GM21360 (cell line): ENCODE measurements around the gene ST8SIA3.
"Not testable (repeated sequence)": the region's sequence is repeated elsewhere in the genome, so short reads cannot be mapped to it uniquely, and the experiment has no call there.

Experiments used
- ATAC-seq: cut with Tn5 transposase; IDR thresholded peaks from one replicate; pipeline ENCODE4 v1.9.1; 2021; ENCODE audit warnings: mild to moderate bottlenecking, moderate library complexity; ENCODE audit not compliant: unreplicated experiment

The ST8SIA3 gene

DNA sequence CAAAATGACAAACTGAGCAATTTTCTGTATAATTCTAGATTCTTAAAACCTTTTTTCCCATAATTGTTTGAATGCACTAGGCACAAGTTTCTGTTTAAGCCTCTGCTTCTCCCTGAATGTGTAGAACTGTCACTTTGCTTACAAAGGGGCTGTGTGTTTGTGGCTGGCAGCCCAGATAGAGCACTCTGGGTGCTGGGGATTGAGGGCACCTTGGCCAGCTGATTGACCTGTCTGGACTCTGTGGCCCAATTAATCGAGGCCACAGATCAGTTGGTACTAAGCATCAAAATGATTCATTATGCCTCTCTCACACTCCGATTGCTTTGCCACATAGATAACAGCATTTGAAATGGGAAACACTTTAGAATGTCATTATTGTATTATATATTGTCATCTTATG is 12.1 kb downstream of the ST8SIA3 start:
- ATAC-seq: no peak

DNA sequence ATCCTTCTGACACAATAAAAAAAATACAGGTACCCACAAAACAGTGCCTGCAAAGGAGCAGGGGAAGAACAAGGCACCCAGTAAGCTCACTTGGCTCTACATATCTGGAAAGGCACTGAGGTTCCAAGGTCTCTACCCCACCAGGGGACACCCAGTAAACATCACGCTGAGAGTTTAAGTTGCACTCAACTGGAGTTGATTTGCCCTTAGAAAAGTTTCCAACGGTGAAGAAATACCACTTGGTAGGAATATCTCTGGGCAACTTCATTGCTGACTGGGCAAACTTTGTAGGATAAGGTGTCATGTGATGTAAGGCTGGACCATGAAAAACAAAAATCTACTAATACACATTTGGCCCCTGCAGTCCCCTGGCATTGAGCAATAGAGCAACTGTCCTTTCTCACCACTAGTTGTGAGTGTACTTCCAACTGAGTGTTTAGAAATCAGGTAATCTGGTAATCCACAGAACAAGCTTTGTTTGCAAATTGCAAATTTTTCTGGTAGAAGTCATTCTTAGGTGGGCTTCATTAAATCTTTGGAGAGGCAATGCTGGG is 14.2 kb downstream of the ST8SIA3 start:
- ATAC-seq: no peak

DNA sequence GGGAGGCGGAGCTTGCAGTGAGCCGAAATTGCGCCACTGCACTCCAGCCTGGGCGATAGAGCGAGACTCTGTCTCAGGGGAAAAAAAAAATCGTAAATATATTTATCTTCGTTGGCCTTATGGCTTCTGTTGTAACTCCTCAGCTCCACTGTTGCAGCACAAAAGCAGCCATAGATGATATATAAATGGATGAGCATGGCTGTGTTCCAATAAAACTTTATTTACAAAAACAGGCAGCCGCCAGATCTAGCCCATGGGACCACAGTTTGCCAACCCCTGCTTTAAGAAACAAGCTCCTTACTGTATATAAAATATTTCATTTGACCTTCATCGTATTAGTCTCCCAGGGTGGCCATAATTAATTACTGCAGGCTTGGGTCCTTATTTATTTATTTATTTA is 20.1 kb downstream of the ST8SIA3 start:
- no peak for ATAC-seq

DNA sequence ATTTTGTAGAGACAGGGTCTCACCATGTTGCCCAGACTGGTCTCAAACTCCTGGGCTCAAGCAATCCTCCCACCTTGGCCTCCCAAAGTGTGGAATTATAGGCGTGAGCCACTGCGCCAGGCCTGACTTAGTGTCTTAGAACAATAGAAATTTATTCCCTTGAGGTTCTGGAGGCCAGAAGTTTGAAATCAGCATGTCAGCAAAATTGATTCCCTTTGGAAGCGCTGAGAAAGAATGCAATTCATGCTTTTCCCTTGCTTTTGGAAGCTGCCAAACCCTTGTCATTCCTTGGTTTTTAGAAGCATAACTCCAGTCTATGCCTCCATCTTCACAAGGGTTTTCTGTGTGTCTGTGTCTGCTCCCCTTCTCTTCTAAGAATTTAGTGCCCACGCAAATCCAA is 20.7 kb downstream of the ST8SIA3 start:
- ATAC-seq: no peak

DNA sequence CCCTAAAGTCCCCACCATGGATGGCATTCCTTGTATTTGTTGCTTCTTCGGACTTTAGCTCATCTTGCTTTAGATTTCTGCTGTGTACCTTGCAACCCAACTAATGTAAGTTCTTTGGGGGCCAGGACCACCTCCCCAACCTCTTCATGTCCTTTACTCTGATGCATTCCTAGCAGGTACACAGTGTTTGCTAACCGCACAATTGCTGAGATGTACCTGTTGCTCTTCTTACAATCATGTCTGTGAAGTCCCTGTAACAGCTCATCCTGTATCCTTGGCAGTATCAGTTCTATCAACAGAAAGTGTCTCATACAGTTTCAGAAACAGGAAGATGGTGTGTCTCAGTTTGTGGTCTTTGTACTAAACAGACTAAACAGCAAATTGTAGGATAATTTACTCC is 24.1 kb downstream of the ST8SIA3 start:
- ATAC-seq: no peak

DNA sequence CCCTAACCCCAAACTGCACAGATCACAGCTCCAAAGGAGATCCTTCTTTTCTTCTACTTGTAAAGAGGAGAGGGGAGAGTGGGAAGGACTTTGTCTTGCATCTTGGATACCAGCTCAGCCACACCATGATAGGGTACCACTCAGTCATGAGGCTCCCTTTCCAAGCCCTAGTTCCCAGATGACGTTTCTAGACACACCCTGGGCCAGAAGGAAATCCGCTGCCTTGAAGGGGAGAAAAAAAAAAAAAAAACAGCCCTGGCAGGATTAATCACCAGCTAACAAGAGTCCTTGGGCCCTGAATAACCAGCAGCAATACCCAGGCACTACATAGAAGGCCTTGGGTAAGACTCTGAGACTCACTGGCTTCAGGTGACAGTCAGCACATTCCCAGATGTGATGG is 36.9 kb downstream of the ST8SIA3 start:
- no peak for ATAC-seq

DNA sequence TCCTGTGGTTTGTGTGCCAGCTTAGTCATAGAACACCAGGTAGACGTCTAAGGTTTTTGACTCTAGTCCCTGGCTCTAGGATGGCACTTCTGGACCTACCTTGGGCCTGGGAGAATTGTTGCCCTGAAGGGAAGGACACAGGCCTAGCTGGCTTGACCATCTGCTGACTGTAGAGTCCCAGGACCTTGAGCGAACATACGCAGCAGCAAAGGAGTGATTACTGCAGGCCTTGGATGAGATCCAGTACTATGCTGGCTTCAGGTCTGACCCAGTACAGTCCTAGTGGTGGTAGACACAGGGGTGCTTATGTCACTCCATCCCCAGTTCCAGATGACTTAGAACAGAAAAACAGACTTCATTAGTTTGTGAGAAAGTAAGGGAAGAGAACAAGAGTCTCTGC is 37.7 kb downstream of the ST8SIA3 start:
- ATAC-seq: no peak

DNA sequence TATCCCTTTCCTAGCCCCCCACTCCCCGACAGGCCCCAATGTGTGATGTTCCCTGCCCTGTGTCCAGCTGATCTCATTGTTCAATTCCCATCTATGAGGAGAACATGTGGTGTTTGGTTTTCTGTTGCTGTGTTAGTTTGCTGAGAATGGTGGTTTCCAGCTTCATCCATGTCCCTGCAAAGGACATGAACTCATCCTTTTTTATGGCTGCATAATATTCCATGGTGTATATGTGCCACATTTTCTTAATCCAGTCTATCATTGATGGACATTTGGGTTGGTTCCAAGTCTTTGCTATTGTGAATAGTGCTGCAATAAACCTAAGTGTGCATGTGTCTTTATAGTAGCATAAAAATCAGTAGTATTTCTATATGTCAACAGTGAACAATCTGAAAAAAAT is 42.4 kb downstream of the ST8SIA3 start:
- not testable (repeated sequence) for ATAC-seq

DNA sequence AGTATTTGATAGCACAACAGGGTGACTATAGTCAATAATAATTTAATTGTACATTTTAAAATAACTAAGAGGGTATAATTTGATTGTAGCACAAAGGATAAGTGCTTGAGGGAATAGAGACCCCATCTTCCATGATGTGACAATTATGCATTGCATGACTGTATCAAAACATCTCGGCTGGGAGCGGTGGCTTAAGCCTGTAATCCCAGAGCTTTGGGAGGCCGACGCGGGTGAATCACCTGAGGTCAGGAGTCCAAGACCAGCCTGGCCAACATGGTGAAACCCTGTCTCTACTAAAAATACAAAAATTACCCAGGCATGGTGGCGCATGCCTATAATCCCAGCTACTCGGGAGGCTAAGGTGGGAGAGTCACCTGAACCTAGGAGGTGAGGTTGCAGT is 44.5 kb downstream of the ST8SIA3 start:
- ATAC-seq: not testable (repeated sequence)

DNA sequence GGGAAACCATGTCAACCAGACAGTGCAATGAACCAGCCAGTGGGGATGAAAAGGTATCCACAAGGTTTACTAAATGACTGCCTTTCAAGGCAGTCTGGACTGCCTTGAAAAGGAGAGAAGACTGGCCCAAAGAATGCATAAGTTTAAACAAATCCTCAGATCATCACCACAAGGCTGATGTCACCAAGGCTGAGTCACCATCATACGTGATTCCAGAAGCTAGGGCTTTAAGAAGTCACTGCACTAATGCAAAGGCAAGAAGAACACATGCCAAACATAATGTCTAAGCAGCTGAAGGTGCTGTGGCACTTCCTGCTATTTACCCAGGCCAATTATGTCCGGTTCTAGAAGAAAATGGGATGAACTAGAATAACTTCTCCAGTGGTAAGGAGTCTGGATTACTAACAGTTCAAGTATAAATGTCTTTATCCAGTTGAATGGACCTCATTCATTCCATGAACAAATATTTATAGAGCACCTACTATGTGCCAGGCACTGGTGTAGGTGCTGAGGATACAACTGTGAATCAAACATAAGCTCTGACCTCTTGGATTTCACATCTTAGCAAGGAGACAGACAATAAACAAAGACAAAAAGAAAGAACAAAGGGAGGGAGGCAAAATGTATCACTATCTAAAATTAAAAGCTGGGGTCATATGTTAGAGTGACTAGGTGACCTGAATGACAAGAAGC is 45.2 kb downstream of the ST8SIA3 start:
- no peak for ATAC-seq

DNA sequence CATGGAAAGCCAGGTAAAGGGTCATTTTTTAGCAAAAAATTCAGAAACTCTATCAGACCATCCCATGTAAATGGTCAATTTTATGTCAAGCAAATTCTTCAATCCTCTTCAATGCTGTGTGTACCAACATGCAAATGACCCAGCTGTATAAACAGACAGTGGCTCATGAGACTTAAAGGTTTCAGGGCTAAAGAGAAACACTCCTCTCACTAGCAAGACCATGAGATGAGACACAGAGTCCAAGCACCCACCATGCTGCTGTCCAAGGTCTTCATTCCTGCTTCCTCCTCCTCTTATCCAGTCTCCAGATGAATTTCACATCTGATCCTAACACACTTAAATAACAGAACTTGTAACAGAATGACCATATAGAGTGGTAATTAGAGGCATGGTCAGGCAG is 52.0 kb downstream of the ST8SIA3 start:
- no peak for ATAC-seq

DNA sequence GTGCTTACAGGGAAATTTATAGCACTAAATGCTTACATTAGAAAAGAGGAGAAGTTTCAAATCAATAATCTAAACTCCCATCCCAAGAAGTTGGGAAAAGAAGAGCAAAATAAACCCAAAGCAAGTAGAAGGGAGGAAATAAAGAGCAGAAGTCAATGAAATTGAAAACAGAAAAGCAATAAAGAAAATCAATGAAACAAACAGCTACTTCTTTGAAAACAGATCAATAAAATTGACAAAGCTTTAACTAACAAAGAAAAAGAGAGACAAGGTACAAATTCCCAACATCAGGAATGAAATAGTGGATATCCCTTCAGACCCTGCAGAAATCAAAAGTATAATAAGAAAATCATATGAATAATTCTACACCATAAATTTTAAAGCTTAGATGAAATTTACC is 57.3 kb downstream of the ST8SIA3 start:
- ATAC-seq: no peak

DNA sequence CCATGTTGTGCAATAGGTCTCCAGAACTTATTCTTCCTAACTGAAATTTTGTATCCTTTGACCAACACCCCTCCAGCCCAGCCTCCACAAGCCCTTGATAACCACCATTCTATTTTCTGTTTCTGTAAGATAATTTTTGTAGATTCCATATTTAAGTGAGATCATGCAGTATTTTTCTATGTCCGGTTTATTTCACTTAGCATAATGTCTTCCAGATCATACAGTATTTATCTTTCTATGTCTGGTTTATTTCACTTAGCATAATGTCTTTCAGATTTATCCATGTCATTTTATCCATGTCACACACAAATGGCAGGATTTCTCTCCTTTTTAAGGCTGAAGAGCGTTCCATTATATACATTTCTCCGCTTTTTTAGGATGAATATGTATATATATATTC is 58.4 kb downstream of the ST8SIA3 start:
- no peak for ATAC-seq

DNA sequence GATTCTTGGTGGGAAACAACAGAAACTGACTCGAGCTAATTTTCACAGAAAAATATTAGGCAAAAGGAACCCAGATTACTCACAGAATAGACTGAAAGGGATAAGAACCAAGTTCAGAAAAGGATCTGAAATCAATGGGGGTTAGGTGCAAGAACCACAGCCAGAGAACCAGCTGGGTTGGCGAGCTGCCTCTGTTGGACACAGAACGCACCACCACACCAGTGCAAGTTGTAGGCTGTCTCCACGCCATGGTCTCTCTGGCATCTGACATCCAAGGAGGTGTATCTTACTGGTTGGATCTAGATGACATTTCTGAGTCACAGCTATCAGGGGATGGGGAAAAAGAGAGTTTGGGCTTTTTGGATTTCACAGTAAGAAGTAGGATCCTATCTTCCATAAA is 64.2 kb downstream of the ST8SIA3 start:
- no peak for ATAC-seq
